ENCODE measurements around the gene TMC6.

Gene TMC6

GRCh38 chr17:78064708-78065107 lies 63.8 kb downstream of the TMC6 start:
- no peak for TF ChIP-seq CTCF (IDR thresholded peaks at IDR 0.05; ENCODE audit: low read depth, low read length)
- in situ Hi-C loops (cut with HindIII; ENCODE audit: low sequenced_read_pairs): no loop called here
- H3K4me3 ChIP-seq (ENCODE audit: low read depth, low read length): no peak overlapping the region
- no peak for DNase-seq (ENCODE audit: low read depth, low spot score)

- H3K4me3 ChIP-seq (ENCODE audit: low read depth, low read length): no peak overlapping the region
- no peak for DNase-seq (ENCODE audit: low read depth, low spot score)
- TF ChIP-seq CTCF (IDR thresholded peaks at IDR 0.05; ENCODE audit: low read depth, low read length): no peak
- in situ Hi-C loops (cut with HindIII; ENCODE audit: low sequenced_read_pairs): no loop called here
These were observed 65.1 kb downstream of the TMC6 start for GRCh38 chr17:78063489-78063888.

DNA sequence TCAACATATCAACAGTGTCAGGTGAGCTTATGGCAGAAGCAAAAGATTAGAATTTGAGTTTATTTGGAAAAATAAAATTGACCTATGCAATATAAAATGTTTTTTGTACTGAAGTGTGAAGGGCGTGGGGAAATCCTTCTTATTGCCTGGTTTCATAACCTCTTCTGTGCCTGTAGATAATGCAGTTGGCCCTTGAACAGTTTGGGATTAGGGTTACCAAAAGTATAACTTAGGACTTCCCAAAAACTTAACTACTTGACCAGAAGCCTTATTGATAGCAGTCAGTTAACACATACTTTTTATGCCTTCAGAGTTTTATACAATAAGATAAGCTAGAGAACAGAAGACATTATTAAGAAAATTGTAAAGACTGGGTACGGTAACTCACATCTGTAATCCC lies 66.0 kb downstream of the TMC6 start:
- no peak for TF ChIP-seq CTCF (IDR thresholded peaks at IDR 0.05; ENCODE audit: low read depth, low read length)
- in situ Hi-C loops (cut with HindIII; ENCODE audit: low sequenced_read_pairs): no loop called here
- H3K4me3 ChIP-seq (ENCODE audit: low read depth, low read length): no peak overlapping the region
- no peak for DNase-seq (ENCODE audit: low read depth, low spot score)
